K562 (cell line): ENCODE measurements around the gene SORL1-AS1.

Experiments
- ATAC-seq: fragments of 200-7000 bp; cut with Tn5 transposase; 3 replicates; pipeline ENCODE4 v1.9.1; 2020; ENCODE audit warnings: moderate library complexity
- BruUV-seq: library from RNA; stranded (reverse); fragments of 400-500 nt; replicated peaks from 2 replicates; lab custom pipeline; 2021; lab: Mats Ljungman, UMichigan
- CTCF ChIA-PET: fragments of 300-600 bp; formaldehyde crosslinking; extraction: SDS; loops from one replicate; lab custom pipeline; 2021; ENCODE audit warnings: low intra/inter-chr PET ratio; lab: Yijun Ruan, JAX
- POLR2A ChIA-PET: fragments of 300-600, 350-650 bp; sonication (Branson Sonifier 250); formaldehyde crosslinking; extraction: SDS; loops from one replicate; lab custom pipeline; 2021; ENCODE audit warnings: antibody characterized with exemption, inconsistent platforms; lab: Yijun Ruan, JAX
- DNase-seq, 4 experiments: peaks; one replicate each; pipeline versions ENCODE4 v3.0.0 to v3.0.0-alpha.2; 2011 to 2018; ENCODE audit warnings: low spot score in 3 of 4, mixed read lengths in 3 of 4; ENCODE audit errors: extremely low read depth in 1 of 4
- FAIRE-seq: peaks from 2 replicates; lab custom pipeline; 2011; peaks lifted over from hg19 to GRCh38; lab: Jason Lieb, UNC
- H2AFZ ChIP-seq: 2 replicates; pipeline ENCODE4 v1.6.0; 2011; ENCODE audit warnings: low read depth, low read length, control low read depth, inconsistent platforms
- H3K27ac ChIP-seq: fragments of 200-600 bp; 3 replicates; pipeline ENCODE4 v1.8.0; 2011; ENCODE audit warnings: low read depth, mild to moderate bottlenecking, control low read depth, inconsistent platforms, low read length, moderate library complexity, mixed read lengths; ENCODE audit errors: extremely low read depth
- H3K27me3 ChIP-seq, 2 experiments: fragments of 300-600 bp in 1 of 2; 2 replicates in 1 of 2; 3 replicates in 1 of 2; pipeline versions ENCODE4 v1.6.0 to v1.8.0; 2011; ENCODE audit warnings: inconsistent platforms in 2 of 2, low read length in 2 of 2, mild to moderate bottlenecking in 1 of 2, mixed read lengths in 1 of 2, moderate library complexity in 1 of 2; ENCODE audit not compliant: control insufficient read depth in 2 of 2, insufficient read depth in 2 of 2
- H3K36me3 ChIP-seq: fragments of 300-600 bp; 3 replicates; pipeline ENCODE4 v1.8.0; 2011; ENCODE audit warnings: mild to moderate bottlenecking, low read length, inconsistent platforms; ENCODE audit not compliant: control insufficient read depth, insufficient read depth
- H3K4me1 ChIP-seq, 2 experiments: fragments of 200-600 bp in 1 of 2; replicated peaks in 1 of 2; 2 replicates in 1 of 2; 3 replicates in 1 of 2; pipeline versions ENCODE4 v1.5.1 to v1.8.0; 2011; ENCODE audit warnings: inconsistent platforms in 2 of 2, low read length in 2 of 2, mild to moderate bottlenecking in 1 of 2, mixed read lengths in 1 of 2, moderate library complexity in 1 of 2; ENCODE audit not compliant: control insufficient read depth in 2 of 2, insufficient read depth in 2 of 2
- H3K4me2 ChIP-seq: 2 replicates; pipeline ENCODE4 v1.6.1; 2011; ENCODE audit warnings: low read length, control low read depth, inconsistent platforms, mixed read lengths; ENCODE audit not compliant: insufficient read depth
- H3K4me3 ChIP-seq: fragments of 200-600 bp; sonication (generic), shearing (Covaris generic); 2 replicates; pipeline ENCODE4 v1.5.1; 2016; ENCODE audit warnings: control low read depth, inconsistent platforms
- H3K79me2 ChIP-seq: fragments of 200-600 bp; 3 replicates; pipeline ENCODE4 v1.8.0; 2011; ENCODE audit warnings: low read length, inconsistent platforms; ENCODE audit not compliant: control insufficient read depth, insufficient read depth
- H3K9ac ChIP-seq, 2 experiments: 2 replicates each; pipeline versions ENCODE4 v1.6.0 to v1.6.1; 2011; ENCODE audit warnings: low read depth in 2 of 2, low read length in 2 of 2, control low read depth in 1 of 2, inconsistent platforms in 1 of 2, mild to moderate bottlenecking in 1 of 2, mixed read lengths in 1 of 2; ENCODE audit not compliant: insufficient read depth in 1 of 2
- H3K9me1 ChIP-seq: one replicate; pipeline ENCODE4 v1.6.0; 2011; ENCODE audit warnings: inconsistent platforms, mild to moderate bottlenecking, low read length, moderate library complexity; ENCODE audit not compliant: control insufficient read depth, insufficient read depth
- H3K9me3 ChIP-seq: replicated peaks from 2 replicates; pipeline ENCODE4 v1.5.1; 2011; ENCODE audit warnings: low read depth, low read length, inconsistent platforms; ENCODE audit not compliant: control insufficient read depth, insufficient read depth
- H4K20me1 ChIP-seq: replicated peaks from 2 replicates; pipeline ENCODE4 v1.6.1; 2011; ENCODE audit warnings: low read length, inconsistent platforms, mixed read lengths; ENCODE audit not compliant: control insufficient read depth, insufficient read depth
- CHD7 ChIP-seq: fragments of 200-600 bp; sonication (generic); IDR thresholded peaks from one replicate; pipeline ENCODE4 v1.6.1; 2012; ENCODE audit warnings: mild to moderate bottlenecking, low read depth, low read length, inconsistent platforms
- DACH1 ChIP-seq: fragments of 450-650 bp; IDR thresholded peaks from 2 replicates; pipeline ENCODE4 v1.6.1; 2018; ENCODE audit not compliant: partially characterized antibody
- FOXA1 ChIP-seq: fragments of 450-650 bp; IDR thresholded peaks from 2 replicates; pipeline ENCODE4 v1.6.1; 2016; ENCODE audit warnings: mild to moderate bottlenecking, borderline replicate concordance
- PML ChIP-seq: IDR thresholded peaks from 2 replicates; pipeline ENCODE4 v1.6.1; 2012; ENCODE audit warnings: low read length, inconsistent platforms
- POLR3G ChIP-seq: IDR thresholded peaks from 2 replicates; pipeline ENCODE4 v1.6.1; 2011; ENCODE audit not compliant: insufficient read length, insufficient replicate concordance; ENCODE audit errors: extremely low read depth
- SOX6 ChIP-seq: fragments of 450-650 bp; IDR thresholded peaks from 2 replicates; pipeline ENCODE4 v1.6.1; 2014; ENCODE audit warnings: mild to moderate bottlenecking
- SP2 ChIP-seq: IDR thresholded peaks from 2 replicates; pipeline ENCODE4 v1.6.1; 2011; ENCODE audit warnings: mild to moderate bottlenecking, low read depth, low read length, moderate library complexity; ENCODE audit not compliant: poor library complexity, severe bottlenecking; ENCODE audit errors: extremely low read depth
- ZC3H11A ChIP-seq: IDR thresholded peaks from 2 replicates; pipeline ENCODE4 v1.6.1; 2012; ENCODE audit warnings: low read depth, low read length, improper control_type of control experiment
- ZNF165 ChIP-seq: fragments of 250-450 bp; sonication (Bioruptor Pico); IDR thresholded peaks from 2 replicates; pipeline ENCODE4 v1.4.0; 2020; ENCODE audit warnings: borderline replicate concordance
- ZNF583 ChIP-seq: fragments of 250-450 bp; sonication (Bioruptor Pico); IDR thresholded peaks from 2 replicates; pipeline ENCODE4 v1.4.0; 2020
- ZNF740 ChIP-seq, 3 experiments: fragments of 200-800 bp in 1 of 3; sonication (Bioruptor generic) in 1 of 3; sonication (generic) in 1 of 3; formaldehyde crosslinking in 1 of 3; IDR thresholded peaks; 2 replicates each; pipeline versions ENCODE4 v1.6.1 to v1.8.0; 2016 to 2022; ENCODE audit warnings: mild to moderate bottlenecking in 2 of 3, missing compliant biosample characterization in 2 of 3, missing genetic modification characterization in 2 of 3, missing genetic modification reagents in 1 of 3
- WGBS: fragments of 100-300 bp; shearing (Covaris generic); methylation state at CpG from one replicate; pipeline ENCODE4 v1.1.6; 2016; ENCODE audit warnings: low coverage, mixed read lengths; ENCODE audit not compliant: insufficient coverage; ENCODE audit errors: missing lambda C conversion rate; 5-methylcytosine and 5-hydroxymethylcytosine counted together
- in situ Hi-C: fragments of 300-500 bp; cut with MboI; formaldehyde crosslinking; loops from 4 replicates; pipeline ENCODE4 v1.15.0; 2018; ENCODE audit warnings: inconsistent platforms, mixed read lengths
- intact Hi-C: fragments of 100-400 bp; cut with micrococcal nuclease; formaldehyde crosslinking; loops from 2 replicates; pipeline ENCODE4 v1.14.2; 2022

Gene SORL1-AS1

DNA sequence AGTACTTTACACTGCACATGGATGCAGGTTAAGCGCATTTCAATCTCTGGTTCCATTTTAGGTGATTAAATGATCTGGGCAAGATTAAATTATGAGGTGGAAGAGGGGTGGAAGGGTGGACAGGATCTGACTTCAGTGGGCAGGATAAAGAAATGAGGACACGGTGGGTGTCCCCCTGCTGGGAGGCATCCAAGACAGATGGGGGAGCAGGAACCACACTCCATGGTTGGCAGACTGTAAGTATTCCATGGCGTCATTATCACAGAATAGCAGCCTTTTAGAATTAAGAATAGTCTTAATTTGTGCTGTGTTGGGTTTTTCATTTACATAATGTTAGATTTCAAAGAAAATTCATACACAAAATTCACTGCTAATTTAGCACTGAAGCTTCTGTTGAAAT lies 8.2 kb downstream of the SORL1-AS1 start:
- no peak overlapping the region for H3K27ac ChIP-seq
- intact Hi-C loops (no loop called here), in situ Hi-C loops (no loop called here)
- H3K36me3 ChIP-seq, result no peaks in the 10 kb centered on the region
- no peaks in the 10 kb centered on the region for H3K9me3 ChIP-seq
- ATAC-seq (no peak), DNase-seq (no peak), FAIRE-seq (no peak)
- BruUV-seq, result no TSS peak
- H3K4me3 ChIP-seq, result no peak overlapping the region
- no peaks in the 10 kb centered on the region for H4K20me1 ChIP-seq
- ChIA-PET POLR2A (no interaction called here), CTCF (no interaction called here)
- H3K27me3 ChIP-seq, result peaks cover 0 to 5% of the 10 kb centered on the region in 2 experiments; a peak in 1 of 5 replicates
- no peak overlapping the region for H3K4me2 ChIP-seq
- WGBS, result 0% methylated on average over 3 of the region's 3 CpGs
- H3K9me1 ChIP-seq, result no peaks in the 10 kb centered on the region
- H3K4me1 ChIP-seq, result no peaks in the 10 kb centered on the region
- no peak overlapping the region for H2AFZ ChIP-seq
- no peaks in the 10 kb centered on the region for H3K79me2 ChIP-seq
- no peak overlapping the region for H3K9ac ChIP-seq
- no peak for TF ChIP-seq ZNF583
- no peak for TF ChIP-seq SOX6
- no peak for TF ChIP-seq ZNF165
- TF ChIP-seq CHD7, result no peak
- no peak for TF ChIP-seq PML
- no peak for TF ChIP-seq ZNF740 (CRISPR knock-in tag; IDR thresholded peaks at IDR 0.05)
- TF ChIP-seq ZNF740 (tag; IDR thresholded peaks at IDR 0.05), result no peak
- TF ChIP-seq POLR3G, result no peak
- no peak for TF ChIP-seq DACH1
- TF ChIP-seq FOXA1, result no peak
- TF ChIP-seq ZC3H11A, result no peak
- TF ChIP-seq SP2, result no peak
